HepG2 (cell line): Measurements from ENCODE around the gene STIMATE. TPM values are rescaled to one million over a fixed set of nuclear protein-coding genes. Genes with fewer than 3 reads are reported as not detected.

ENCODE experiments used
- ATAC-seq: fragments of 200-7000 bp; cut with Tn5 transposase; 3 replicates; pipeline ENCODE4 v1.9.1; 2020; ENCODE audit warnings: mild to moderate bottlenecking, moderate library complexity
- BruUV-seq: library from RNA; stranded (reverse); fragments of 400-500 nt; replicated peaks from 2 replicates; lab custom pipeline; 2021; lab: Mats Ljungman, UMichigan
- CTCF ChIA-PET: fragments of 300-600 bp; formaldehyde crosslinking; extraction: SDS; loops from one replicate; lab custom pipeline; 2021; ENCODE audit warnings: low total read pairs, inconsistent platforms, low intra/inter-chr PET ratio; lab: Yijun Ruan, JAX
- POLR2A ChIA-PET: fragments of 350-600 bp; sonication (Branson Sonifier 250); formaldehyde crosslinking; loops from one replicate; lab custom pipeline; 2020; ENCODE audit warnings: antibody characterized with exemption, inconsistent platforms; lab: Yijun Ruan, JAX
- DNase-seq: peaks from one replicate; pipeline ENCODE4 v3.0.0-alpha.2; 2015; ENCODE audit warnings: low spot score
- FAIRE-seq: peaks from 3 replicates; lab custom pipeline; 2011; peaks lifted over from hg19 to GRCh38; lab: Jason Lieb, UNC
- H2AFZ ChIP-seq: one replicate; pipeline ENCODE4 v1.6.1; 2011; ENCODE audit warnings: low read length, inconsistent platforms
- H3K27ac ChIP-seq: fragments of 300-600 bp; 3 replicates; pipeline ENCODE4 v1.8.0; 2011; ENCODE audit warnings: mixed run types, mild to moderate bottlenecking, mixed read lengths, low read length, inconsistent platforms; ENCODE audit not compliant: insufficient read depth; ENCODE audit errors: extremely low read length
- H3K27me3 ChIP-seq, 2 experiments: fragments of 200-600 bp in 1 of 2; 2 replicates in 1 of 2; 3 replicates in 1 of 2; pipeline versions ENCODE4 v1.6.0 to v1.8.0; 2011; ENCODE audit warnings: low read length in 2 of 2, mild to moderate bottlenecking in 2 of 2, moderate library complexity in 2 of 2, inconsistent platforms in 1 of 2; ENCODE audit not compliant: insufficient read depth in 2 of 2, control insufficient read depth in 1 of 2
- H3K36me3 ChIP-seq, 2 experiments: fragments of 200-600 bp in 1 of 2; replicated peaks in 1 of 2; 2 replicates in 1 of 2; 3 replicates in 1 of 2; pipeline versions ENCODE4 v1.5.1 to v1.8.0; 2011; ENCODE audit warnings: low read length in 2 of 2, inconsistent platforms in 1 of 2; ENCODE audit not compliant: insufficient read depth in 2 of 2, control insufficient read depth in 1 of 2
- H3K4me1 ChIP-seq: 2 replicates; pipeline ENCODE4 v1.5.1; 2012; ENCODE audit warnings: low read length, inconsistent platforms; ENCODE audit not compliant: insufficient read depth
- H3K4me2 ChIP-seq: 2 replicates; pipeline ENCODE4 v1.6.0; 2011; ENCODE audit warnings: low read depth, low read length, inconsistent platforms
- H3K4me3 ChIP-seq, 3 experiments: fragments of 200-600 bp in 1 of 3; sonication (generic), shearing (Covaris generic) in 1 of 3; replicated peaks in 1 of 3; 2 replicates each; pipeline ENCODE4 v1.5.1; 2011 to 2016; ENCODE audit warnings: low read length in 3 of 3, inconsistent platforms in 2 of 3, low read depth in 2 of 3, mild to moderate bottlenecking in 2 of 3, control low read depth in 1 of 3, mixed read lengths in 1 of 3; ENCODE audit not compliant: insufficient read depth in 1 of 3
- H3K79me2 ChIP-seq: one replicate; pipeline ENCODE4 v1.6.1; 2011; ENCODE audit warnings: low read length, inconsistent platforms; ENCODE audit not compliant: insufficient read depth
- H3K9ac ChIP-seq: 2 replicates; pipeline ENCODE4 v1.6.0; 2011; ENCODE audit warnings: mild to moderate bottlenecking, low read depth, low read length, inconsistent platforms; ENCODE audit not compliant: insufficient read depth
- H3K9me3 ChIP-seq: 2 replicates; pipeline ENCODE4 v1.5.1; 2012; ENCODE audit warnings: mild to moderate bottlenecking, low read length
- H4K20me1 ChIP-seq: 2 replicates; pipeline ENCODE4 v1.6.0; 2011; ENCODE audit warnings: inconsistent platforms, mild to moderate bottlenecking, low read length, moderate library complexity; ENCODE audit not compliant: insufficient read depth
- LCORL ChIP-seq, 2 experiments: fragments of 450-650 bp in 1 of 2; sonication (generic) in 1 of 2; formaldehyde crosslinking in 1 of 2; IDR thresholded peaks; 2 replicates each; pipeline versions ENCODE4 v1.5.0 to v1.6.1; 2017 to 2020; ENCODE audit warnings: antibody characterized with exemption in 1 of 2, missing genetic modification reagents in 1 of 2
- NCOR1 ChIP-seq: fragments of 200-600 bp; sonication (generic); IDR thresholded peaks from 2 replicates; pipeline ENCODE4 v1.7.0; 2017; ENCODE audit warnings: antibody characterized with exemption, low read length, borderline replicate concordance
- RFX1 ChIP-seq: fragments of 450-650 bp; IDR thresholded peaks from 2 replicates; pipeline ENCODE4 v1.6.1; 2017
- SRY ChIP-seq: sonication (generic); formaldehyde crosslinking; IDR thresholded peaks from 2 replicates; pipeline ENCODE4 v1.8.0; 2022; ENCODE audit warnings: mild to moderate bottlenecking, missing genetic modification reagents
- TAF15 ChIP-seq: fragments of 200-400 bp; formaldehyde crosslinking; IDR thresholded peaks from one replicate; pipeline ENCODE4 v1.6.1; 2018; ENCODE audit warnings: mild to moderate bottlenecking, low read depth, low read length; ENCODE audit not compliant: poor library complexity, severe bottlenecking
- ZNF441 ChIP-seq: sonication (generic); formaldehyde crosslinking; IDR thresholded peaks from 2 replicates; pipeline ENCODE4 v1.7.0; 2021; ENCODE audit warnings: missing genetic modification reagents, borderline replicate concordance
- WGBS: methylation state at CpG from one replicate; pipeline ENCODE4 v1.1.6; 2017; ENCODE audit warnings: low lambda C conversion rate; 5-methylcytosine and 5-hydroxymethylcytosine counted together
- in situ Hi-C: cut with HindIII; loops from 2 replicates; pipeline ENCODE4 v1.10.0; 2017; ENCODE audit warnings: low pct_unique_long_range_greater_than_20kb; ENCODE audit not compliant: extremely low pct_ligation_motif_present
- intact Hi-C: fragments of 100-400 bp; cut with micrococcal nuclease; formaldehyde crosslinking; loops from one replicate; pipeline ENCODE4 v1.10.0; 2022; ENCODE audit not compliant: unreplicated experiment
- polyA plus RNA-seq, 8 experiments: library from polyadenylated mRNA; depleted of rRNA in 3 of 8; stranded (reverse) in 7 of 8; unstranded in 1 of 8; fragments of >200 nt; fragmentation: Illumina TruSeq in 4 of 8; extraction: Trizol in 4 of 8; gene quantifications; 2 replicates each; pipeline versions ENCODE4 v1.2.1 to v1.2.3, GENCODE V29; 2011 to 2016; ENCODE audit warnings: low read depth in 4 of 8, missing spikeins in 1 of 8, mixed read lengths in 1 of 8; ENCODE audit not compliant: insufficient read depth in 1 of 8
- total RNA-seq, 5 experiments: library from RNA; depleted of rRNA; stranded (reverse); fragments of >200 nt; fragmentation: Illumina TruSeq; extraction: Trizol; gene quantifications; 2 replicates each; pipeline ENCODE4 v1.2.3, GENCODE V29; 2016; ENCODE audit warnings: low read depth in 1 of 5
- TF ChIP-seq, protein P1 (sequence below): sonication (generic); formaldehyde crosslinking; IDR thresholded peaks from 2 replicates; pipeline ENCODE4 v1.8.1; 2022; ENCODE audit warnings: low read depth, mild to moderate bottlenecking, missing genetic modification reagents
- TF ChIP-seq, protein P2 (sequence below): sonication (generic); formaldehyde crosslinking; IDR thresholded peaks from 2 replicates; pipeline ENCODE4 v1.4.0; 2020; ENCODE audit warnings: missing genetic modification reagents
- TF ChIP-seq, protein P3 (sequence below): sonication (generic); formaldehyde crosslinking; conservative IDR thresholded peaks from 2 replicates; pipeline ENCODE4 v1.8.1; 2023; ENCODE audit warnings: missing genetic modification reagents

The STIMATE gene
- total and polyA plus RNA-seq, 2 of the 13 experiments (the other 11 are each of a cell fraction or from before 2014, with no cell fraction given): 5.7 to 11.7 TPM

DNA sequence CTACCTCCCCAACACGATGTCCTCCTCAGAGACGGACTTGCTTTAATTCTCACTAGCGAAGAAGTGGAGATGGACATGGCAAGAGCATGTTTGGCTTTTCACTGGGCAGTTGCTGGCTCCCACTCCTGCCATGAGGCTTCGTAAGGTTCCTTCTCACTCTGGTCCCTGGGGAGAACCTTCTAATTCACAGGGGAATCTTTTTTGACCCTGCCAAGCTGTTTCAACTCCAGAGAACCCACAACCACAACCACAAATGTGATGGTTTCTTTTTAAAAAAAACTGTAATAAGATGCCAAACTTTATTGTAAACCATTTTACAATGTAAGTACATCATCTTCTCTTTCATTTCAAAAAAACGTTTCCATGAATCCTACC is 60.9 kb downstream of the STIMATE start:
- H3K36me3 ChIP-seq: no peaks in the 10 kb centered on the region
- intact Hi-C loops: no loop called here
- in situ Hi-C loops: no loop called here
- CTCF ChIA-PET: no interaction called here
- no peak for FAIRE-seq
- POLR2A ChIA-PET: no interaction called here
- no peak overlapping the region for H3K9ac ChIP-seq
- H3K4me1 ChIP-seq: peaks cover 27% of the 10 kb centered on the region
- H3K79me2 ChIP-seq: no peaks in the 10 kb centered on the region
- WGBS: 87% methylated on average over 5 of the region's 5 CpGs
- TF ChIP-seq, protein P1, sequence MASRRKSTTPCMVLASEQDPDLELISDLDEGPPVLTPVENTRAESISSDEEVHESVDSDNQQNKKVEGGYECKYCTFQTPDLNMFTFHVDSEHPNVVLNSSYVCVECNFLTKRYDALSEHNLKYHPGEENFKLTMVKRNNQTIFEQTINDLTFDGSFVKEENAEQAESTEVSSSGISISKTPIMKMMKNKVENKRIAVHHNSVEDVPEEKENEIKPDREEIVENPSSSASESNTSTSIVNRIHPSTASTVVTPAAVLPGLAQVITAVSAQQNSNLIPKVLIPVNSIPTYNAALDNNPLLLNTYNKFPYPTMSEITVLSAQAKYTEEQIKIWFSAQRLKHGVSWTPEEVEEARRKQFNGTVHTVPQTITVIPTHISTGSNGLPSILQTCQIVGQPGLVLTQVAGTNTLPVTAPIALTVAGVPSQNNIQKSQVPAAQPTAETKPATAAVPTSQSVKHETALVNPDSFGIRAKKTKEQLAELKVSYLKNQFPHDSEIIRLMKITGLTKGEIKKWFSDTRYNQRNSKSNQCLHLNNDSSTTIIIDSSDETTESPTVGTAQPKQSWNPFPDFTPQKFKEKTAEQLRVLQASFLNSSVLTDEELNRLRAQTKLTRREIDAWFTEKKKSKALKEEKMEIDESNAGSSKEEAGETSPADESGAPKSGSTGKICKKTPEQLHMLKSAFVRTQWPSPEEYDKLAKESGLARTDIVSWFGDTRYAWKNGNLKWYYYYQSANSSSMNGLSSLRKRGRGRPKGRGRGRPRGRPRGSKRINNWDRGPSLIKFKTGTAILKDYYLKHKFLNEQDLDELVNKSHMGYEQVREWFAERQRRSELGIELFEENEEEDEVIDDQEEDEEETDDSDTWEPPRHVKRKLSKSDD (CRISPR knock-in tag): no peak
- TF ChIP-seq RFX1 (no peak), SRY (CRISPR knock-in tag) (no peak), NCOR1 (no peak), ZNF441 (CRISPR knock-in tag) (no peak), TAF15 (no peak), LCORL (IDR thresholded peaks at IDR 0.05) (no peak), LCORL (CRISPR knock-in tag; IDR thresholded peaks at IDR 0.05) (no peak)
- TF ChIP-seq, protein P2, sequence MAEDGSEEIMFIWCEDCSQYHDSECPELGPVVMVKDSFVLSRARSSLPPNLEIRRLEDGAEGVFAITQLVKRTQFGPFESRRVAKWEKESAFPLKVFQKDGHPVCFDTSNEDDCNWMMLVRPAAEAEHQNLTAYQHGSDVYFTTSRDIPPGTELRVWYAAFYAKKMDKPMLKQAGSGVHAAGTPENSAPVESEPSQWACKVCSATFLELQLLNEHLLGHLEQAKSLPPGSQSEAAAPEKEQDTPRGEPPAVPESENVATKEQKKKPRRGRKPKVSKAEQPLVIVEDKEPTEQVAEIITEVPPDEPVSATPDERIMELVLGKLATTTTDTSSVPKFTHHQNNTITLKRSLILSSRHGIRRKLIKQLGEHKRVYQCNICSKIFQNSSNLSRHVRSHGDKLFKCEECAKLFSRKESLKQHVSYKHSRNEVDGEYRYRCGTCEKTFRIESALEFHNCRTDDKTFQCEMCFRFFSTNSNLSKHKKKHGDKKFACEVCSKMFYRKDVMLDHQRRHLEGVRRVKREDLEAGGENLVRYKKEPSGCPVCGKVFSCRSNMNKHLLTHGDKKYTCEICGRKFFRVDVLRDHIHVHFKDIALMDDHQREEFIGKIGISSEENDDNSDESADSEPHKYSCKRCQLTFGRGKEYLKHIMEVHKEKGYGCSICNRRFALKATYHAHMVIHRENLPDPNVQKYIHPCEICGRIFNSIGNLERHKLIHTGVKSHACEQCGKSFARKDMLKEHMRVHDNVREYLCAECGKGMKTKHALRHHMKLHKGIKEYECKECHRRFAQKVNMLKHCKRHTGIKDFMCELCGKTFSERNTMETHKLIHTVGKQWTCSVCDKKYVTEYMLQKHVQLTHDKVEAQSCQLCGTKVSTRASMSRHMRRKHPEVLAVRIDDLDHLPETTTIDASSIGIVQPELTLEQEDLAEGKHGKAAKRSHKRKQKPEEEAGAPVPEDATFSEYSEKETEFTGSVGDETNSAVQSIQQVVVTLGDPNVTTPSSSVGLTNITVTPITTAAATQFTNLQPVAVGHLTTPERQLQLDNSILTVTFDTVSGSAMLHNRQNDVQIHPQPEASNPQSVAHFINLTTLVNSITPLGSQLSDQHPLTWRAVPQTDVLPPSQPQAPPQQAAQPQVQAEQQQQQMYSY (CRISPR knock-in tag): no peak
- TF ChIP-seq, protein P3, sequence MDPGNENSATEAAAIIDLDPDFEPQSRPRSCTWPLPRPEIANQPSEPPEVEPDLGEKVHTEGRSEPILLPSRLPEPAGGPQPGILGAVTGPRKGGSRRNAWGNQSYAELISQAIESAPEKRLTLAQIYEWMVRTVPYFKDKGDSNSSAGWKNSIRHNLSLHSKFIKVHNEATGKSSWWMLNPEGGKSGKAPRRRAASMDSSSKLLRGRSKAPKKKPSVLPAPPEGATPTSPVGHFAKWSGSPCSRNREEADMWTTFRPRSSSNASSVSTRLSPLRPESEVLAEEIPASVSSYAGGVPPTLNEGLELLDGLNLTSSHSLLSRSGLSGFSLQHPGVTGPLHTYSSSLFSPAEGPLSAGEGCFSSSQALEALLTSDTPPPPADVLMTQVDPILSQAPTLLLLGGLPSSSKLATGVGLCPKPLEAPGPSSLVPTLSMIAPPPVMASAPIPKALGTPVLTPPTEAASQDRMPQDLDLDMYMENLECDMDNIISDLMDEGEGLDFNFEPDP: no peak
- H3K27me3 ChIP-seq: no peaks in the 10 kb centered on the region
- no peak overlapping the region for H3K4me2 ChIP-seq
- no peak for DNase-seq
- H2AFZ ChIP-seq: no peak overlapping the region
- no peaks in the 10 kb centered on the region for H3K9me3 ChIP-seq
- BruUV-seq: no TSS peak
- ATAC-seq: no peak
- H4K20me1 ChIP-seq: no peaks in the 10 kb centered on the region
- H3K4me3 ChIP-seq: no peak overlapping the region
- H3K27ac ChIP-seq: no peak overlapping the region
